Measurements from ENCODE around the gene PDE11A.

Gene PDE11A

DNA sequence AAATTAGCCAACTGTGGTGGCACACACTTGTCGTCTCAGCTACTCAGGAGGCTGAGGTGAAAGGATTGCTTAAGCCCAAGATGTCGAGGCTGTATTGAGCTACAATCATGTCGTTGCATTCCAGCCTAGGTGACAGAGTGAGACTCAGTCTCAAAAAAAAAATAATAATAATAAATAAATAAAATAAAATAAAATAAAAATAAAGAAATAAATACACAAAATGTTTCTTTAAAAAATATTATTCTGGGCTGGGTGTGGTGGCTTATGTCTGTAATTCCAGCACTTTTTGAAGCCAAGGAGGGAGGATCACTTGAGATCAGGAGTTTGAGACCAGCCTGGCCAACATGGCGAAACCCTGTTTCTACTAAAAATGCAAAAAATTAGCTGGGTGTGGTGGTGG, 407.2 kb downstream of the PDE11A start:
- DNase-seq: no peak

- DNase-seq: no peak
Measured at GRCh38 chr2:177662895-177663294, 409.7 kb downstream of the PDE11A start.

DNA sequence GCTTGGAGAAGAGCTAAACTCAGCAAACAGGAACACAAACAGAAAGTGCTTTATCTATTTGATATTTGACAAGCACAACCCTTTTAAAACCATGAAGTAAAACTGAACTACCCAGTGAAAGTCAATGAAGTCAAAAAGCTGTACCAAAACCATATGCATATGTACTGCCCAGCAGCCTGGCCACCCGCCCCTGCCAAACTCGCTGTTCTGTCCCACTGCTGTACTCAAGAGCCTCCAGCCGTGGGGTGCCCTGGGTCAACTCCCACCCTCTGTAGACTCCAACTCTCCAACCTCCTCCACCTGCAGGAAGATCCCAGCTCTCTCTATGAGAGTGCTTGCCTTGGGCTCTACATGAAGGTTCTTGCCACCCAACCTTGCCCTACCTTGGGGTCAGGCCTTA, 411.8 kb downstream of the PDE11A start:
- no peak for DNase-seq

DNA sequence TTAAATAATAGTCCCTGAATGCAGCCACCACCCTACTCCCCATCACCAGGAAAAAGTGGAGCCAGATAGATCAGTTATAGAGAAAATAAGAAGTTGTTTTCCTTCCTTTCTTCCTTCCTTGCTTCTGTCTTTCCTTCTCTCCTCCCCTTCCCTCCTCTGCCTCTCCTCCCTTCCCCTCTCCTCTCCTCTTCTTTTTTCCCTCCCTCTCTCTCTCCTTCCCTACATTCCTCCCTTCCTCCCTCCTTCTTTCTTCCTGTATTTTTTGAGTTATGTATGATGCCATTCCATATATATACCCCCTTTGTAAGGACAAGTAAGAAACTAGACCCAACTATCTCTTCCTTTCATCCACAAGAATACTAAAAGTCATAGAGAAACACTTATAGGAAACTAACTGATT, 414.3 kb downstream of the PDE11A start:
- no peak for DNase-seq

GRCh38 chr2:177651833-177652232, 420.7 kb downstream of the PDE11A start:
- no peak for DNase-seq

DNA sequence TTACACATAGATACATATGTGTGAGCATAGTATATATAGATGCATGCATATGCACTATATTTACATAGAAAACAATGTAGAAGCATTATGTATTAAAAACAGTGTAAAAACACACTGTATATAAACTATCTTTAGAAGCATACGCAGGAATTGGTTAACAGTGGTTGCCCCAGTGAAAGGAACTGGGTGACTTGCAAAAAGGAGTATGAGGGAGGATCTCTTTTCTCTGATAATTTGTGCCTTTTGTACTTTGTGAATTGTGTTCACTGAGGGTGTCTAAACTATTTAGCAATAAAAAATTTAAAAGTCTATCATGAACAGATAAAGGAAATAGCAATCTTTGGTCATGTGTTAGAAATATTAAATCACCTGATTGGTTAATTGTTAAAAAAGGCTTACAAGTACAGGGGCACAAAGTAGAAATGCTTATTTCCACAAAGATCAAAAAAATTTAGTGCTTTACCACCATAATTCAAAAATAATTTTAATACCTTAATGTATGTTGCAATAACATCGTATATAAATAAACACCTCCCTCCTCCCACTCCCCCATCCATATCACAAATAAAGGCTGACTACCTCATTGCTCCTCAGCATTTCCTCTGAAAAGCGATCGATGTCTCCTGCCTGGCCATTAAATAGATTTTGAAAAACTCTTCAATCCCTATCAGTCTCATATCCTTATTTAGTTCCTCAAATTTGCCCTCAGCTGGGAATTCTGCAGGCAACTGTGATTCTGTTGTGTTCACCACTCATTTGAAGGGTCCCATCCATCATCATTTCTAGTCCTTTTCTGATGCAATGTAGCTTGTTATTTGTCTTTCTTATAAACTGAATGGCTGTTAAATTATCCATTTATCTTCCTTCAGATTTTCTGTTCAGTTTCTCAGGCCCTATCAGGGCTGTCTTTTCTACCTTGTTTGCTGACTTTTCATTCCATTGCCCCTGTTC, 422.7 kb downstream of the PDE11A start:
- no peak for DNase-seq

DNA sequence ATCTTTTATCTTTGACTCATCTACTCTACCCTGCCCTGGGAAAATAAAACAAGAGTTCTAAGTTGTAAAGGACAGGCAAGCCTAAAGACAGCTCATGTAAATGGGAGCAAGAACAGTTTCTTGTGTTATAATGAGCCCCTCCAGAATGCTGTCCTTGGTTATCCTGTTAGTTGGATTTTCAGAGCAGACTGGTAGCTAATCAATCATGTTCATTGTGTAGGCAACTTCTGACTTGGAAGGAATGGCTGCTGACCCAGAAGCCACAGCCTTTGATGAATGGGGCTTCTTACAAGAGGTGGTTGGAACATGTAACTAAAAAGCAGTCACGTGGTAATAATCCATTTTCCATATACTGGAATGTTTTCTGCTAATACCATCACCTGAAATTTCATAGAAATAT, 425.8 kb downstream of the PDE11A start:
- DNase-seq: no peak

- no peak for DNase-seq
Measured at GRCh38 chr2:177646241-177646640, 426.3 kb downstream of the PDE11A start.

DNA sequence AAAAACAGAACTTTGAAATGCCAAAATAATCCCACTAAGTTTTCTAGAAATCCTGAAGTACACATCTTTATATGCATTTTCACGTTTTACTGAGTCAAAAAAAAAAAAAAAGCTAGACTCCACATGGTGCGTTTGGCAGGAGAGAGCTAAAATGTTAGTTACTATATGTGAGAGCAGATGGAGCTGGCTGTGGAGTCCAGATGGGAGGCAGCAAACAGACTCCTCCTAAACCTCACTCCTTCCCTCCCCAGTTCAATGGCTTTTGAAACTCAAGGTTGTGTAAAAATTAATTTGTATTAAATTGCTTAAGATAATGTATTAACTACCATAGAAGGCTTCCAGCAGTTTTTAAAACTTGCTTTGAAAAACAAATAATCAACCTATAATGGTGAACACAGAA, 431.2 kb downstream of the PDE11A start:
- no peak for DNase-seq

- no peak for DNase-seq
Measured at GRCh38 chr2:177640423-177640822, 432.2 kb downstream of the PDE11A start.

DNA sequence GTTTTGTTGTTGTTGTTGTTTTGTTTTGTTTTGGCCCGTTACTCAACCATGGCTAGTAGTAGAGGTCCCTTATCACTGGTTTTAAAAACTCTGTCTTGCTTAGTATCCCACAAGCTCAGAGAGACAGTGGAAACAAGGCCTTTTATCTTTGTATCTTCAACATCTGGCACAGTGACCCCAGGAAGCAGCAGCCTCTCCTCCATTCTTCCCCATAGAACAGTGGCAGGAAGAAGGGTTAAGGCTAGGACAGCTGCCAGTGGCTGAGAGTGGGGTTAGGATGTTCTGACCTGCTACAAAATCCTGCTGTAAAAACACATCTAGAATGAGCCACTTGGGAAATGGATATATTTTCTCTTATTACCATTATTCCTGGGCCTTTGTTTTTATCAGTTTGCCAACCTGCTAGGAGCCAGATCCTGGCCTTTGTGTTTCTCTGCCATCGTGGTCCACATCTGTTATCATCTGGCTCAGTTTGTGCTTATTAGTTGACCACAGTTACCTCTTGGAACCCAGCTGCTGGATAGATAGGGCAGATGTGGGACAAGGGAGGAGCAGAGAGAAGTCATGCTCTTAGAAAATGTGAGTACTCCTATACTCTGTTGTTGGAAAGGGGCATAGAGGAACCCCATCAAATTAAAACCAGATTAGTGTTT, 433.2 kb downstream of the PDE11A start:
- no peak for DNase-seq

- no peak for DNase-seq
Measured at GRCh38 chr2:177638507-177638906, 434.1 kb downstream of the PDE11A start.

DNA sequence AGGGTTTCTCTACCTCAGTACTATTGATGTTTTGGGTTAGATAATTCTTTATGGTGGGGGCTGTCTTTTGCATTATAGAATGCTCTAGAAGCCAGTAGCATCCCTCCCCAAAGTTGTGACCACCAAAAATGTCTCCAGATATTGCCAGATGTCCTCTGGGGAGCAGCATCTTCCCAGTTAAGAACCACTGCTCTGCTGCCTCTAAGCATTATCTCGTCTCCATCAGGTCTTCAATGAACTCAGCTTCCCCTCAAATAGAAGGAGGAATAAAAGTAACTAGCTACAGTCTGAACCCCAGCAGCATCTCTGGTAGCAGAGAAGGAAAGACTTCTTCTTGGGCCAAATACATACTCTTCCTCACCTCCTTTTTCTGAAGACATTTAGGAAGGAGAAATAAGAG, 435.9 kb downstream of the PDE11A start:
- no peak for DNase-seq

GRCh38 chr2:177635696-177636095, 436.9 kb downstream of the PDE11A start:
- DNase-seq: no peak

DNA sequence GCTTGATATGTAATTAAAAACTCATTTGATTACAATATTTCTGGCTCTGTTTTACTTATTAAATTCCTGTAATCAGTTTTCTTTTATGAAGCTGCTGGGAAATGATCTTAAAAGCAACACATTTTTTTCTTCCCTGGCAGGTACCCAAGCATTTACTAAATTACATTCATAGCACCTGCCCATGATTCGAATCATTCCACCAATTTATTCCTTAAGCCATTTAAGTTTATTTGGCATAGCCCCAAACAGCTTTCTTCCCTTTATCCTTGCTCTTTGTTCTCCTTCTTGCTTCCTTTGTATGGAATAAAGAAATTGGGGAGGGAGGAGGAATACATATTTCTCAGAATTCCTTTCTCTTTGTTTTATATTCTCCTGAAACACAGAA, 438.7 kb downstream of the PDE11A start:
- DNase-seq: no peak

DNA sequence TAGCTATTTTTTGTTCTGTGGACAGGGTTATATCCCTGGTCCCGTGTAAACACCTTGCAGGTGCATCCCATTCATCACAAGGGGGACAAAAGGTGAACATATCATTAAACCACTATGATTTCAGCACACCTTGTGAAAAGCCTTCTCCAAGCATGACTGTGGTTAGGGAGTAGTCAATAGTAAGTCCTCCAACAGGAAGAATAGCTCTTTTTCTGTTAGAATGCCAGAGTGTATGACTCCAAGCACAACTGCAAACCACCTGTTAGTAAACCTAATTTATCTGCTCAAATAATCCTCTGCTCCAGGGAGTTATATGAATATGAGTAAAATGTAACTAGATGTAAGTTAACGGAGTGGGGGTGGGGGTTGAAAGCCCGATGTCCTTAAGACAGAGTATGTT, 439.5 kb downstream of the PDE11A start:
- no peak for DNase-seq

- DNase-seq: no peak
Measured at GRCh38 chr2:177631680-177632079, 440.9 kb downstream of the PDE11A start.

- no peak for DNase-seq
Measured at GRCh38 chr2:177629357-177630024, 443.1 kb downstream of the PDE11A start.

DNA sequence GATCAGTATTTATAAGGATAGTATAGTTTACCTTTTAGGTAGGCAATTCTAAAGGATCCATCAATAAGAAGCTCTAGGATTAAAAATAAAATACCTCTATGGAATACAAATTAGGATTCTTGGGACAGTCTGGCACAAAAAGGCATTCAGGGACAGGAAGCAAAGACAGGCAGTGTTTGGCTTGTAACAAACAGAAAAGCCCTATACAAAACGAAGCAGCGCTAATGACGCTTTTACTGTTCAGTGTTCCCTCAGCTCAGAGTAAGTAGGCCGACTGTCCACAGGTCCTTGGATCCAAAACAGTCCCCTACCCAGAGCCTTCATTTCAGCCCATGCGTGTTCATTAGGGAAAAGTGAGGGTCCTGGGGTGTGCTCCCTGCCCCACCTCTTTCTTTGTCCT, 443.7 kb downstream of the PDE11A start:
- no peak for DNase-seq

- DNase-seq: peak; percentile 3
Measured at GRCh38 chr2:177625744-177626650, 446.6 kb downstream of the PDE11A start.

DNA sequence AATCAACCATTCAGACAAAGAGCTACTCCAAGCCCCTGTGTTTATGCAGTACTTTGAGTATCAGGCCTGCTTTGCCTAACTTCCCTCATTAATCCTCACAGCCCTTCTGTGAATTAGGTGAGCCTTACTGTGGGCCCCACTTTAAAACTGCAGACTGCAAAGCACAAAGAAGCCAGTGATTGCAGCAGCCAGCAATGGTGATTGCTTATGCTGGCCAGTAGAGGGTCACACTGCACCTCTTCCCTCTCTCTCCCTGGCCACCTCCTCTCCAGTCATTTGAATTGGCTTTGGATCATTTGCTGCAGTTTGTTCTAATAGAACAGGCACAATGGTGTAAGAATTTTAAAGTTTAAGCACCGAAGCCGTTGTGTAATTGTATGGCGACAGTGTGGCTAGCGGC, 450.1 kb downstream of the PDE11A start:
- no peak for DNase-seq

GRCh38 chr2:177619986-177620385, 452.6 kb downstream of the PDE11A start:
- no peak for DNase-seq

GRCh38 chr2:177619461-177619860, 453.1 kb downstream of the PDE11A start:
- DNase-seq: no peak
